Measurements from ENCODE around the gene KREMEN1.

- no peak for TF ChIP-seq CTCF (conservative IDR thresholded peaks at IDR 0.05 in 1 of 2, IDR thresholded peaks at IDR 0.05 in 1 of 2; ENCODE audit: extremely low read depth in 1 of 2, insufficient read depth in 1 of 2, low read depth in 1 of 2, low read length in 2 of 2)
- no peak for TF ChIP-seq EZH2 (IDR thresholded peaks at IDR 0.05; ENCODE audit: borderline replicate concordance, low read length)
These were observed 65.9 kb downstream of the KREMEN1 start for GRCh38 chr22:29138556-29139305.

All from mammary epithelial cell (primary cell).